Measurements from ENCODE around the gene CCDC69.

The CCDC69 gene

DNA sequence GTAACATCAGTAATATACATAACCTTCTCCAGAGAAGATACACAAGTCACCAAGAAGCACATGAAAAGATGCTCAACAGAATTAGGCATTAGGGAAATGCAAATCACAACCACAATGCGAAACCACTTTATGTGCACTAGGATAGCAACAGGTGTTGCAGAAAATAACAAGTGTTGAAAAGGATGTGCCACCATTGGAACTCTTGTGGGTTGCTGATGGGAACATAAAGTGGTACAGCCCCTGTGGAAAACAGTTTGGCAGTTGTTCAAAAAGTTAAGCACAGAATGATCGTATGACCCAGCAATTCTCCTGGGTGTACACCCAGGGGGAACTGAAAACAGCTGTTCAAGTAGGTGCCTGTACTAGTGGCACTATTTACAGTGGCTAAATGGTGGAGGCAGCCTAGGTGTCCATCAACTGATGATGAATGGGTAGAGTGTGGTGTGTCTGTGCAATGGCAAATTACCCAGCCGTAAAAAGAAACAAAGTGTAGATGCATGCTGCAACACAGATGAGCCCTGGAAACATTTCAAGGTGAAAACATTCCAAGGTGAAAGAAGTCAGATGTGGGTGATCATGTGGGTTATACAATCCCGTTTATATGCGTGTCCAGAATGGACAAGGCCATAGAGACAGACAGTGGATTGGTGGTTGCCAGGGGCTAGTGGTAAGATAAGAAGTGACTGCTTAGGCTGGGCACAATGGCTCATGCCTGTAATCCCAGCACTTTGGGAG lies 27.2 kb downstream of the CCDC69 start:
- Histone ChIP-seq H3K27me3 (ENCODE audit: insufficient read depth, low read length) (no peaks in the 10 kb centered on the region), H3K9ac (ENCODE audit: low read length) (peak overlapping the region; percentile 25; the same call in 1 of the 2 replicates), H3K9me3 (ENCODE audit: low read length) (peaks cover 4% of the 10 kb centered on the region), H3K36me3 (ENCODE audit: insufficient read depth, low read length) (peaks cover 92% of the 10 kb centered on the region), H2AFZ (ENCODE audit: low read length) (no peak overlapping the region), H3F3A (ENCODE audit: insufficient read depth, low read length) (no peaks in the 10 kb centered on the region), H3K79me2 (ENCODE audit: insufficient read depth, low read length) (peaks cover 10% of the 10 kb centered on the region; the same call in 1 of the 2 replicates), H4K20me1 (ENCODE audit: insufficient read depth, low read length) (no peaks in the 10 kb centered on the region), H3K9me2 (ENCODE audit: low read depth, low read length) (no peaks in the 10 kb centered on the region), H3K4me2 (ENCODE audit: low read length) (peak overlapping the region; percentile 34), H3K27ac (ENCODE audit: low read depth, low read length, poor library complexity, severe bottlenecking) (peak overlapping the region; percentile 94), H3K4me1 (ENCODE audit: insufficient read depth, low read length, severe bottlenecking) (peaks cover 41% of the 10 kb centered on the region), H3K4me3 (ENCODE audit: low read depth, low read length, poor library complexity, severe bottlenecking) (no peak overlapping the region)
- TF ChIP-seq EZH2 (IDR thresholded peaks at IDR 0.05; ENCODE audit: borderline replicate concordance, low read length) (no peak), CTCF (IDR thresholded peaks at IDR 0.05; ENCODE audit: low read length) (no peak)

DNA sequence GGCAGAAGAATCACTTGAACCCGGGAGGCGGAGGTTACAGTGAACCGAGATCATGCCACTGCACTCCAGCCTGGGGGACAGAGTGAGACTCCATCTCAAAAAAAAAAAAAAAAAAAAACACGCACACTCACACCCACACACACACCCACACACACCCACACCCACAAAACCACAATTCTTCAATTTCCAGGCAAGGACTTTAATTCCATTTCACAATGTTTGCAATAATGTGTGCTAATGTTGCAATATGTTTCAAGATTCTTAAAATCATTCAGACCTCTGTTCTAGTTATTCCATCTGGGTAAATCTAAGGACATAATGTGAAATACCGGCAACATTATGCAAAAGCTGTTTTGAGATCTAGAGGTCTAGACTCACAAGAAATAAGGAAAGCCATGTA lies 28.3 kb downstream of the CCDC69 start:
- no peak overlapping the region; the same call in 1 of the 2 replicates for H3K9ac ChIP-seq (ENCODE audit: low read length)
- no peak for TF ChIP-seq EZH2 (IDR thresholded peaks at IDR 0.05; ENCODE audit: borderline replicate concordance, low read length)
- TF ChIP-seq CTCF (IDR thresholded peaks at IDR 0.05; ENCODE audit: low read length): no peak
- peaks cover 92% of the 10 kb centered on the region for H3K36me3 ChIP-seq (ENCODE audit: insufficient read depth, low read length)

DNA sequence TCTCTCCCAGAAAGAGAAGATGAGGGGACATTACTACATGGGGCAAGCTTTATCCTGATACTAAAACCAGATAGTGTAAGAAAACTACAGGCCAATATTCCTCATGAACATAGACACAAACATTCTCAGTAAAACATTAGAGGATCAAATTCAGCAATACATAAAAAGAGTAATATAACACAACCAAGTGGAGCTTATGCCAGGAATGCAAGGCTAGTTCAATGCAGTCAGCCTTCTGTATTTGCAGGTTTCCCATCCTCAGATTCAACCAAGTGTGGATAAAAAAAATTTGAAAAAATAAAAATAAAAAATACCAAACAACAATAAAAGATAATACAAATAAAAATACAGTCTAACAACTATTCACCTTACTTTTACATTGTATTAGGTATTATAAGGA lies 31.3 kb downstream of the CCDC69 start:
- peaks cover 13% of the 10 kb centered on the region for H3K9me3 ChIP-seq (ENCODE audit: low read length)
- H3K27ac ChIP-seq (ENCODE audit: low read depth, low read length, poor library complexity, severe bottlenecking): no peak overlapping the region
- peaks cover 21% of the 10 kb centered on the region for H3K4me1 ChIP-seq (ENCODE audit: insufficient read depth, low read length, severe bottlenecking)
- H3K4me3 ChIP-seq (ENCODE audit: low read depth, low read length, poor library complexity, severe bottlenecking): no peak overlapping the region
- H3K4me2 ChIP-seq (ENCODE audit: low read length): no peak overlapping the region
- H3F3A ChIP-seq (ENCODE audit: insufficient read depth, low read length): no peaks in the 10 kb centered on the region
- H3K9me2 ChIP-seq (ENCODE audit: low read depth, low read length): no peaks in the 10 kb centered on the region
- peaks cover 91% of the 10 kb centered on the region for H3K36me3 ChIP-seq (ENCODE audit: insufficient read depth, low read length)
- TF ChIP-seq EZH2 (IDR thresholded peaks at IDR 0.05; ENCODE audit: borderline replicate concordance, low read length): no peak
- no peak for TF ChIP-seq CTCF (IDR thresholded peaks at IDR 0.05; ENCODE audit: low read length)
- H3K9ac ChIP-seq (ENCODE audit: low read length): no peak overlapping the region
- H4K20me1 ChIP-seq (ENCODE audit: insufficient read depth, low read length): no peaks in the 10 kb centered on the region
- H2AFZ ChIP-seq (ENCODE audit: low read length): no peak overlapping the region
- H3K27me3 ChIP-seq (ENCODE audit: insufficient read depth, low read length): no peaks in the 10 kb centered on the region
- H3K79me2 ChIP-seq (ENCODE audit: insufficient read depth, low read length): peaks cover 19% of the 10 kb centered on the region

More for the DNA sequence above, 28.3 kb downstream of the CCDC69 start:
- Histone ChIP-seq H3K4me3 (ENCODE audit: low read depth, low read length, poor library complexity, severe bottlenecking) (no peak overlapping the region), H2AFZ (ENCODE audit: low read length) (no peak overlapping the region), H3K4me1 (ENCODE audit: insufficient read depth, low read length, severe bottlenecking) (peaks cover 41% of the 10 kb centered on the region), H4K20me1 (ENCODE audit: insufficient read depth, low read length) (no peaks in the 10 kb centered on the region), H3K27ac (ENCODE audit: low read depth, low read length, poor library complexity, severe bottlenecking) (peak overlapping the region; percentile 94), H3K9me2 (ENCODE audit: low read depth, low read length) (no peaks in the 10 kb centered on the region), H3K79me2 (ENCODE audit: insufficient read depth, low read length) (peaks cover 13% of the 10 kb centered on the region), H3K9me3 (ENCODE audit: low read length) (peaks cover 4% of the 10 kb centered on the region), H3F3A (ENCODE audit: insufficient read depth, low read length) (no peaks in the 10 kb centered on the region), H3K27me3 (ENCODE audit: insufficient read depth, low read length) (no peaks in the 10 kb centered on the region), H3K4me2 (ENCODE audit: low read length) (no peak overlapping the region)

Measured in OCI-LY1 (cell line).